OCI-LY3 (cell line): Measurements from ENCODE around the gene ZBTB42.

Experiments used
- H2AFZ ChIP-seq: fragments of 200-600, 300-600 bp; shearing (Covaris generic); 2 replicates; pipeline ENCODE4 v1.6.0; 2014; ENCODE audit warnings: antibody characterized with exemption, low read depth, low read length
- H3K27ac ChIP-seq: fragments of 200-600, 300-600 bp; sonication (generic); 2 replicates; pipeline ENCODE4 v1.5.1; 2014; ENCODE audit warnings: mild to moderate bottlenecking, low read length, moderate library complexity, mixed read lengths
- H3K27me3 ChIP-seq: fragments of 200-600, 300-600 bp; sonication (generic); 2 replicates; pipeline ENCODE4 v1.6.1; 2014; ENCODE audit warnings: low read depth, low read length, mixed read lengths
- H3K36me3 ChIP-seq: fragments of 200-600, 300-600 bp; sonication (generic); replicated peaks from 2 replicates; pipeline ENCODE3; 2014; ENCODE audit warnings: low read depth, low read length, mixed read lengths
- H3K4me1 ChIP-seq: fragments of 300-600, 200-600 bp; sonication (generic); 2 replicates; pipeline ENCODE4 v1.6.1; 2014; ENCODE audit warnings: low read length, mixed read lengths
- H3K4me2 ChIP-seq: fragments of 200-600, 300-600 bp; sonication (generic); 2 replicates; pipeline ENCODE4 v1.6.1; 2014; ENCODE audit warnings: low read length, mixed read lengths
- H3K4me3 ChIP-seq: fragments of 300-600, 200-600 bp; sonication (generic); 2 replicates; pipeline ENCODE4 v1.5.1; 2014; ENCODE audit warnings: antibody characterized with exemption, mild to moderate bottlenecking, low read length, moderate library complexity
- H3K79me2 ChIP-seq: fragments of 300-600, 200-600 bp; shearing (Covaris generic); 2 replicates; pipeline ENCODE4 v1.6.1; 2014; ENCODE audit warnings: mild to moderate bottlenecking, low read length, mixed read lengths
- H3K9ac ChIP-seq: fragments of 300-600, 200-600 bp; shearing (Covaris generic); 2 replicates; pipeline ENCODE4 v1.6.0; 2014; ENCODE audit warnings: mild to moderate bottlenecking, low read length, moderate library complexity
- H3K9me3 ChIP-seq: fragments of 200-600, 300-600 bp; shearing (Covaris generic); 2 replicates; pipeline ENCODE4 v1.6.1; 2014; ENCODE audit warnings: low read length, mixed read lengths; ENCODE audit not compliant: insufficient read depth
- H4K20me1 ChIP-seq: fragments of 200-600, 300-600 bp; sonication (generic); 2 replicates; pipeline ENCODE4 v1.6.1; 2016; ENCODE audit warnings: low read length, mixed read lengths; ENCODE audit not compliant: insufficient read depth
- CTCF ChIP-seq: fragments of 200-600, 300-600 bp; sonication (generic); IDR thresholded peaks from 2 replicates; pipeline ENCODE4 v1.5.1; 2014; ENCODE audit warnings: antibody characterized with exemption, low read length, low read depth
- EZH2phosphoT487 ChIP-seq: fragments of 200-600 bp; shearing (Covaris generic); IDR thresholded peaks from 2 replicates; pipeline ENCODE4 v1.6.1; 2018; ENCODE audit warnings: antibody characterized with exemption, mixed run types, low read depth

The ZBTB42 gene

GRCh38 chr14:104792101-104792884, 8.6 kb upstream of the ZBTB42 start:
- Histone ChIP-seq H3K9me3 (no peaks in the 10 kb centered on the region), H3K27ac (no peak overlapping the region), H3K4me1 (peaks cover 23% of the 10 kb centered on the region), H2AFZ (no peak overlapping the region), H3K27me3 (0 out of 2 replicates have a peak, but pooled peaks cover 3% of the 10 kb centered on the region), H3K4me3 (no peak overlapping the region), H3K79me2 (peaks cover 78% of the 10 kb centered on the region), H4K20me1 (peaks cover 64% of the 10 kb centered on the region), H3K4me2 (no peak overlapping the region), H3K36me3 (peaks cover 10% of the 10 kb centered on the region), H3K9ac (no peak overlapping the region)
- no peak for TF ChIP-seq CTCF
- no peak for TF ChIP-seq EZH2phosphoT487

GRCh38 chr14:104792945-104793702, 7.8 kb upstream of the ZBTB42 start:
- H4K20me1 ChIP-seq, result peaks cover 59% of the 10 kb centered on the region
- peaks cover 10% of the 10 kb centered on the region for H3K36me3 ChIP-seq
- no peak overlapping the region for H3K9ac ChIP-seq
- H3K79me2 ChIP-seq, result peaks cover 70% of the 10 kb centered on the region
- H3K4me2 ChIP-seq, result peak overlapping the region; percentile 78
- no peak overlapping the region for H2AFZ ChIP-seq
- H3K27me3 ChIP-seq, result peaks cover 11% of the 10 kb centered on the region
- no peak overlapping the region for H3K4me3 ChIP-seq
- H3K4me1 ChIP-seq, result peaks cover 28% of the 10 kb centered on the region
- no peak overlapping the region for H3K27ac ChIP-seq
- TF ChIP-seq CTCF (no peak), EZH2phosphoT487 (no peak)
- H3K9me3 ChIP-seq, result no peaks in the 10 kb centered on the region

DNA sequence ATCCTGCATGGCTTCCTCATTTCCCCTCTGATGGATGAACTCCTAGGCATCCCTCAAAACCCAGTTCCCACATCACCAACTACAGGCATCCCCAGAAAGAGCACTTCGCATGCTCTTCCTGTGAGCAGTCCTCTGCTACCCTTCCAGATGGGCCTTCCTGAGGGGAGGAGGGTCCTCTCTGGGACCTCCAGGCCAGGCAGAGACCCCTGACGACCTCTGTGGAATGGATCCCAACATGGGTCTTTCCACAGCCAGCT, 7.3 kb upstream of the ZBTB42 start:
- peaks cover 65% of the 10 kb centered on the region for H3K79me2 ChIP-seq
- peaks cover 28% of the 10 kb centered on the region for H3K4me1 ChIP-seq
- peak overlapping the region; percentile 99 for H3K4me3 ChIP-seq

More for the DNA sequence above, 7.3 kb upstream of the ZBTB42 start:
- peaks cover 7% of the 10 kb centered on the region for H3K36me3 ChIP-seq
- peak overlapping the region; percentile 93; the same call in 1 of the 2 replicates for H3K9ac ChIP-seq
- no peaks in the 10 kb centered on the region for H3K9me3 ChIP-seq
- H3K27me3 ChIP-seq, result peaks cover 16% of the 10 kb centered on the region
- H3K27ac ChIP-seq, result no peak overlapping the region
- H2AFZ ChIP-seq, result no peak overlapping the region
- TF ChIP-seq CTCF (no peak), EZH2phosphoT487 (no peak)
- peak overlapping the region; percentile 78 for H3K4me2 ChIP-seq
- H4K20me1 ChIP-seq, result peaks cover 56% of the 10 kb centered on the region
